Measurements from ENCODE around the gene HDGFL2.
"Not testable (repeated sequence)": the region's sequence is repeated elsewhere in the genome, so short reads cannot be mapped to it uniquely, and the experiment has no call there.

HDGFL2 gene

DNA sequence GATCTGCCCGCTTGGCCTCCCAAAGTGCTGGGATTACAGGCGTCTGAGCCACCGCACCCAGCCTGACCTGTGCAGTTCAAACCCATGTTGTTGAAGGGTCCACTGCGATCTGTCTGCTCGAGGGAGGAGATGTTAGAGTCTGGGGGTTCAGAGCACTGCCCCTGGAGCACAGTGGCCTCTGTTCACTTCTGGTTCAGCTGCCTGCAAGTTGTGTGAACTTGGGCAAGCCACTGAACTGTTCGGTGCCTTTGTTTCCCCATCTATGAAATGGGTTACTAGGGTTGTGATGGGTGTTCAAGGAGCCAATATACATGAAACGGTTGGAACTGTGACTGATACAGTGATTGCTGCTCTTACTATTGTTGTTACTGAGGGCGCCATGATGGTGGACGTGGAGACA, 61.2 kb downstream of the HDGFL2 start:
- H3K4me3 ChIP-seq (ENCODE audit: low read depth, low read length), result no peak overlapping the region
- H3K9ac ChIP-seq (ENCODE audit: low read depth, low read length), result no peak overlapping the region
- peaks cover 19% of the 10 kb centered on the region for H3K27me3 ChIP-seq (ENCODE audit: control insufficient read depth, insufficient read depth, low read length)
- H3K9me3 ChIP-seq (ENCODE audit: control insufficient read depth, insufficient read depth, low read length), result no peaks in the 10 kb centered on the region
- H3K27ac ChIP-seq (ENCODE audit: low read depth, low read length), result no peak overlapping the region
- no peaks in the 10 kb centered on the region for H3K4me1 ChIP-seq (ENCODE audit: control insufficient read depth, insufficient read depth, low read length)
- H3K36me3 ChIP-seq (ENCODE audit: control insufficient read depth, insufficient read depth, low read length), result no peaks in the 10 kb centered on the region

DNA sequence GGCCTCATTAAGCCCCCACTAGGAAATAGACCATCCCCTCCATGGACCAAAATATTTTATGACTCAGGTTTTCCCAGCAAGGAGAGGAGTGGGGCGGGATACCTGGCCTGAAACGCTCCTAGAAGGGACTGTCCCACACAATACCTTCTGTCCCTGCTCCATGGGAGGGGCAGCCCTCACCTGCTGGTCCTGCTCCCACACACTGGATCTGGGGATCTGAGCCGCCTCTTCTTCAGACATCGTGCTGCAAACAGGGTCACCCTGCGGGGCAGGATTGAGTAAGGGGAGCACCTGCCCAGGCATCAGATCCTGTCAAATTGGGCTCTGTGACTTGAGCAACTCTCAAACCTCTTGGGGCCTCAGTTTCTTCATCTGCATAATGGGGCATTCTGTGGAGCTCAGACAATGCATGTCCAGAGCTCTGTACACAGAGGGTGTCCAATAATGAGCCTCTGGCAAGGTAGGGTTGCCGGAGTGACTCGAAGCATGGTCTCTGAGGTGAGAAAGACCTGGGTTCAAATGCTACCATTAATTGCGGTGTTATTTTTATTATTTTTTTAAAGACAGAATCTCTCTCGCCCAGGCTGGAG, 61.8 kb downstream of the HDGFL2 start:
- no peak overlapping the region for H3K4me3 ChIP-seq (ENCODE audit: low read depth, low read length)
- no peaks in the 10 kb centered on the region for H3K36me3 ChIP-seq (ENCODE audit: control insufficient read depth, insufficient read depth, low read length)
- no peak overlapping the region for H3K27ac ChIP-seq (ENCODE audit: low read depth, low read length)
- no peaks in the 10 kb centered on the region for H3K4me1 ChIP-seq (ENCODE audit: control insufficient read depth, insufficient read depth, low read length)
- no peak overlapping the region for H3K9ac ChIP-seq (ENCODE audit: low read depth, low read length)
- H3K27me3 ChIP-seq (ENCODE audit: control insufficient read depth, insufficient read depth, low read length), result peaks cover 19% of the 10 kb centered on the region
- no peaks in the 10 kb centered on the region for H3K9me3 ChIP-seq (ENCODE audit: control insufficient read depth, insufficient read depth, low read length)

DNA sequence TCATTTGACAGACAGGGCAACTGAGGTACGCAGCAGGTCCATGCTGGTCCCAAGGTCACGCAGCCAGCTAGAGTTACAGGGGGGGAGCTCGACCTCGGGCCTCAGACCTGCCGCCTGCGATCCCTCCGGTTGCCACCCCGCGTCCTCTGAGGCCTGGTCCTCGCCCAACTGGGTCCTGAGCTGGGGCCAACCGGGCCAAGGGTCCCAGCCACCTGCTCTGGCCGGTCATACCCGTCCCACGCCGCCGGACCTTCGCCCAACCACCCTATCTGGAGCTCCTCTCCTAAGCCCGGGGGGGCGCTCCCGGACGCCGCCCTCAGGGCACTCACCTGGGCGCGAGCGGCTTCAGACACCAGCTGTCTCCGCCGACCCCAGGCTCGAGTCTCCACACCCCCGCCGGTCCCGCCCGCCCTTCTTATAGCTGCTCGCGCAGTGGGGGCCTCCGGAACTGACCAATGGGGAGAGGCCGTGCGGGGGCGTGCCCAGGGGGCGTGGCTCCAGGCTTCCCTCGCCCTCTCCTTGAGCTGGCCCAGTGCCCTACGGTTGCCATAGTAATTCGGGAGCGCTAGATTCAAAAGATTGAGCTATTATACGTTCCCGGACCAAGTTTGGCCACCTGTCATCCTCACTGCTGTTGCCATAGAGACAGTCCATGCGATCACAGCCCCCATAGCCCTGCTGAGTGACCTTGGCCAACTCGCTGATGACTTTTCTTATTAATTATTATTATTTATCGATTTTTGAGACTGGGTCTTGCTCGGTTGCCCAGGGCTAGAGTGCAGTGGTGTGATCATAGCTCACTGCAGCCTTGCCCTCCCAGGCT, 63.0 kb downstream of the HDGFL2 start, which contains the start of gene PLIN5:
Gene PLIN5 (minus strand): TSS at position 389 of the 823 bp plus-strand sequence. CDS start 1,150 bp downstream, outside the sequence.
- no peak within 1 kb of the TSS; the same call in 1 of the 2 replicates for H3K9ac ChIP-seq (ENCODE audit: low read depth, low read length)

DNA sequence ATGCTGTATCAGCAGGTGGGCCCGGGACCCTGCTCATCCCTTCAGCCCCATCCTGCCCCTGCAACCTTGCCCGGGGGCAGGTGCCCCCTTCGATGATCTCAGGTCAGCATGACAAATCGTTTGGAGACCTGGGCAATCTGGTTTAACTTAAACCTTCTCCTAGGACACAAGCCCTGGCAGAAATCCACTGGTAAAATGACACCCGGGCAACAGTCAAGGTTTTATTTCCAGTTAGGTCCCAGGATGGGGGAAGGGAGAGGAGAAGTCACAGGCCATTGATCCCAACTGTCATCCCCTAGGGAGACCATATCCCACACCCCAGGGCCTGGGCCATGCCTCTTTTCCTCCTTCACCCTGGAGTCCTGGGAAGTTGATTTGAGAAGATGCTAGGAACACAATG, 64.7 kb downstream of the HDGFL2 start:
- Histone ChIP-seq H3K27ac (ENCODE audit: low read depth, low read length) (no peak overlapping the region), H3K4me3 (ENCODE audit: low read depth, low read length) (no peak overlapping the region), H3K27me3 (ENCODE audit: control insufficient read depth, insufficient read depth, low read length) (peaks cover 19% of the 10 kb centered on the region), H3K9me3 (ENCODE audit: control insufficient read depth, insufficient read depth, low read length) (no peaks in the 10 kb centered on the region), H3K36me3 (ENCODE audit: control insufficient read depth, insufficient read depth, low read length) (no peaks in the 10 kb centered on the region), H3K4me1 (ENCODE audit: control insufficient read depth, insufficient read depth, low read length) (0 out of 2 replicates have a peak, but pooled peaks cover 5% of the 10 kb centered on the region), H3K9ac (ENCODE audit: low read depth, low read length) (no peak overlapping the region)

More for the DNA sequence above, 63.0 kb downstream of the HDGFL2 start, which contains the start of gene PLIN5:
- Histone ChIP-seq H3K36me3 (ENCODE audit: control insufficient read depth, insufficient read depth, low read length) (no peaks in the 10 kb centered on the region), H3K4me3 (ENCODE audit: low read depth, low read length) (peak within 1 kb of the TSS; percentile 56), H3K9me3 (ENCODE audit: control insufficient read depth, insufficient read depth, low read length) (no peaks in the 10 kb centered on the region), H3K4me1 (ENCODE audit: control insufficient read depth, insufficient read depth, low read length) (0 out of 2 replicates have a peak, but pooled peaks cover 4% of the 10 kb centered on the region), H3K27ac (ENCODE audit: low read depth, low read length) (no peak within 1 kb of the TSS), H3K27me3 (ENCODE audit: control insufficient read depth, insufficient read depth, low read length) (peaks cover 19% of the 10 kb centered on the region)

DNA sequence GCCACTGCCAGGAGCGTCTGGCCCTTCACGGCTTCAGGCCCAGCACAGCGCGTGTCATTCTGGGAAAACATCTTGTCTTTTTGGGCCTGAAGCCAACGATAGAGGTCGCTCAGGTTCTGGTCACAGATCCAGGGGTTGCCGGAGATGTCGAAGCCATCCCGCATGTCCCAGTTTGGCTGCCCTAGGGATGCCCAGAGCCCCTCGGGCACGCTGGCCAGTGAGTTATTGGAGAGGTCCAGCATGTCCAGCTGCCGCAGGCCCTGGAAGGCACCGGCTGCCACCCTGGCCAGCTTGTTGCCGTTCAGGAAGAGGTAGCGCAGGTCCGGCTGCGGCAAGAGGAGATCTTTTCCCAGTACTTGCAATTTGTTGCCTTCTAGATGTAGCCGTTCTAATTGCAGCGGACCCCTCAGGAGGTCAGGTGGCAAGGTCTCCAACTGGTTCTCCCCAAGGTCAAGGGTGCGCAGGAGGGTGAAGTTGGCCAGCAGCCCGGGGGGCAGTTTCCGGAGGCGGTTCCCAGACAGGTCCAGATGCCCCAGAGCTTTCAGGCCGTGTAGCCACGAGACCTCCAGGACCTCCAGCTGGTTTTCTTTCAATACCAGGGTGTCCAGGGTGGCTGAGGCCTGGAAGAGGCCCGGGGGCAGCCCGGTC, 66.0 kb downstream of the HDGFL2 start:
- no peaks in the 10 kb centered on the region for H3K36me3 ChIP-seq (ENCODE audit: control insufficient read depth, insufficient read depth, low read length)
- no peak overlapping the region for H3K9ac ChIP-seq (ENCODE audit: low read depth, low read length)
- H3K27me3 ChIP-seq (ENCODE audit: control insufficient read depth, insufficient read depth, low read length), result peaks cover 19% of the 10 kb centered on the region
- no peaks in the 10 kb centered on the region for H3K9me3 ChIP-seq (ENCODE audit: control insufficient read depth, insufficient read depth, low read length)
- no peak overlapping the region for H3K4me3 ChIP-seq (ENCODE audit: low read depth, low read length)
- no peak overlapping the region for H3K27ac ChIP-seq (ENCODE audit: low read depth, low read length)
- 0 out of 2 replicates have a peak, but pooled peaks cover 5% of the 10 kb centered on the region for H3K4me1 ChIP-seq (ENCODE audit: control insufficient read depth, insufficient read depth, low read length)

DNA sequence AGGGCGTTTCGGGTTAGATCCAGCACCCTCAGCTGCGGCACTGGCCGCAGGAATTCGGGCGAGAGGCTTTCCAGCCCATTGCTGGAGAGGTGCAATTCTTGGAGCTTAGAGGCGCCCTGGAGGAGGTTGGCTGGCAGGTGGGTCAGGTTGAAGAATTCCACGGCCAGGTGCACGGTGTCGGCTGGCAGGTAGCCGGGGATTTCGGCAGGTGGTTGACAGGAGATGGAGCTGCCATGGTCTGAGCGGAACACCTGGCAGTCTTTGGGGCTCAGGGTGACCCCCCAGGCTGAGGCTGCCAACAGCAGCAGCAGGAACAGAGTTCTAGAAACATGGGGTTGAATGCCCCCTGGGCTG, 66.5 kb downstream of the HDGFL2 start:
- H3K27me3 ChIP-seq (ENCODE audit: control insufficient read depth, insufficient read depth, low read length), result peaks cover 15% of the 10 kb centered on the region
- H3K4me1 ChIP-seq (ENCODE audit: control insufficient read depth, insufficient read depth, low read length), result 0 out of 2 replicates have a peak, but pooled peaks cover 5% of the 10 kb centered on the region
- no peaks in the 10 kb centered on the region for H3K36me3 ChIP-seq (ENCODE audit: control insufficient read depth, insufficient read depth, low read length)
- H3K4me3 ChIP-seq (ENCODE audit: low read depth, low read length), result no peak overlapping the region
- no peaks in the 10 kb centered on the region for H3K9me3 ChIP-seq (ENCODE audit: control insufficient read depth, insufficient read depth, low read length)
- H3K9ac ChIP-seq (ENCODE audit: low read depth, low read length), result no peak overlapping the region
- H3K27ac ChIP-seq (ENCODE audit: low read depth, low read length), result no peak overlapping the region

DNA sequence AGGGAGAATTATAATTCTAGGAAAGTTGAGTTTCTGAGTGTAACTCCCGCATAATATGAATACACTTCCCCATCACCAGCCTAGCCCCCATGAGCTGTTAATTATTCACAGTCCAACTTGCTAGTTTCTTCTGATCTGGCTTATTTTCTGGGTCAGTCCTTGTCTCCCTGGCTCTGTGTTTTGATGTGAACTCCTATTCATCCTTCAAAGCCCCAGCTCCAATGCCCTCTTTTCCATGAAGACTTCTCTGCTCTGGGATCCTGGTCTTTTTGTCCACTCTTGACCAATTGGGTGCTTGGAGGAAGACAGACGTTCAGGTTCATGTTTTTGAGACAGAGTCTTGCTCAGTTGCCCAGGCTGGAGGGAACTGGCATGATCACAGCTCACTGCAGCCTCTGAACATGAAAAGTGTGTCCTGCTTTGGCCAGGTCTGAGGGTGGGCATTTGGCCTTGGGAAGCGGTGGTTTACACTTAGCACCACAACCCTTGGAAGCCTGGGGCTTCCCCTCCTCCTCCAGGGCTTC, 67.1 kb downstream of the HDGFL2 start:
- no peaks in the 10 kb centered on the region for H3K36me3 ChIP-seq (ENCODE audit: control insufficient read depth, insufficient read depth, low read length)
- H3K27ac ChIP-seq (ENCODE audit: low read depth, low read length), result no peak overlapping the region
- H3K27me3 ChIP-seq (ENCODE audit: control insufficient read depth, insufficient read depth, low read length), result peaks cover 10% of the 10 kb centered on the region
- H3K4me3 ChIP-seq (ENCODE audit: low read depth, low read length), result no peak overlapping the region
- H3K9ac ChIP-seq (ENCODE audit: low read depth, low read length), result no peak overlapping the region
- 0 out of 2 replicates have a peak, but pooled peaks cover 5% of the 10 kb centered on the region for H3K4me1 ChIP-seq (ENCODE audit: control insufficient read depth, insufficient read depth, low read length)
- no peaks in the 10 kb centered on the region for H3K9me3 ChIP-seq (ENCODE audit: control insufficient read depth, insufficient read depth, low read length)

DNA sequence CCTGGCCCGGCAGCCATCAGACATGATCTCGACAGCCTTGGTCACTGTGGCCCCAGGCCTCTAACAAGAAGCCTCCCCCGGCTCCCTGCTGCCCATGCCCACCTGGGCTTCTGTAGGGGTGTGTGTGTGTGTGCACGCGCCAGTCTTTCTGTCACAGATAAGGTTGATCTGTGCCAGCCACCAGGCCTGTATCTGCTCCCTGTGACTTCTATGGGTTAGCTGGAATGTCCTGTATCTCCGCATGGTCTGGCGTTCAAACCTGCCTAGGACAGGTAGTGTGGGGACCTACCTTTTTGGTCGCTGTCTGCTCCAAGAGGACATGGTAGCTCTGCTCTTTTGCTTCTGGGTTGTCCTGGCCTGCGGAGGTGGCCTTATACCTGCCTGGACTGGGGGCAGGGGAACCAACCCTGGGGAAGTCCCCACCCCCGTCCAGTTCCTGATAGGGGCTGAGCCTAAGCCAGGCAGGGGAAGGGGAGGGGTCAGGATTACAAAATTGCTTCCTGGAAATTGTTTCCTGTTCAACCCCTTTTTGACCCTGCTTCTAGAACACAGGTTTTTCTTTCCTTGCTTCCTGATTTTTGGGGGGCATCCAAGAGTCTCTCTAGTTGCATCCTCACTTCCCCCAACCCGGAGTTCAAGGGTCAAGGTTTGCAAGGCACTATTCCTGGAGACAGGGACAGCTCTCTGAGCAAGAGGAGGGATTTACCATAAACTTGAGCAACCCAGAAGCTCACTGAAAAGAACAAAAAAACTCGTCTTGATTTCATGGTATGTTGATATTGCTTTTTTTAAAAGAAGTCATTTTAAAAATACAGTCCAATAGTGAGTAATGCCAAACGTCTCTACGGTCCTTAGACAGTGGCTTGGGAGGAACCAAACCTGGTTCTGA, 67.8 kb downstream of the HDGFL2 start, which contains the start of gene LRG1:
Gene LRG1 (minus strand): TSS at position 344 of the 889 bp plus-strand sequence. CDS start 23 bp downstream, at position 321.
- Histone ChIP-seq H3K36me3 (ENCODE audit: control insufficient read depth, insufficient read depth, low read length) (no peaks in the 10 kb centered on the region), H3K27ac (ENCODE audit: low read depth, low read length) (peak within 1 kb of the TSS; percentile 18), H3K27me3 (ENCODE audit: control insufficient read depth, insufficient read depth, low read length) (peaks cover 4% of the 10 kb centered on the region; the same call in 1 of the 2 replicates), H3K9me3 (ENCODE audit: control insufficient read depth, insufficient read depth, low read length) (no peaks in the 10 kb centered on the region), H3K9ac (ENCODE audit: low read depth, low read length) (no peak within 1 kb of the TSS), H3K4me3 (ENCODE audit: low read depth, low read length) (no peak within 1 kb of the TSS), H3K4me1 (ENCODE audit: control insufficient read depth, insufficient read depth, low read length) (0 out of 2 replicates have a peak, but pooled peaks cover 5% of the 10 kb centered on the region)

DNA sequence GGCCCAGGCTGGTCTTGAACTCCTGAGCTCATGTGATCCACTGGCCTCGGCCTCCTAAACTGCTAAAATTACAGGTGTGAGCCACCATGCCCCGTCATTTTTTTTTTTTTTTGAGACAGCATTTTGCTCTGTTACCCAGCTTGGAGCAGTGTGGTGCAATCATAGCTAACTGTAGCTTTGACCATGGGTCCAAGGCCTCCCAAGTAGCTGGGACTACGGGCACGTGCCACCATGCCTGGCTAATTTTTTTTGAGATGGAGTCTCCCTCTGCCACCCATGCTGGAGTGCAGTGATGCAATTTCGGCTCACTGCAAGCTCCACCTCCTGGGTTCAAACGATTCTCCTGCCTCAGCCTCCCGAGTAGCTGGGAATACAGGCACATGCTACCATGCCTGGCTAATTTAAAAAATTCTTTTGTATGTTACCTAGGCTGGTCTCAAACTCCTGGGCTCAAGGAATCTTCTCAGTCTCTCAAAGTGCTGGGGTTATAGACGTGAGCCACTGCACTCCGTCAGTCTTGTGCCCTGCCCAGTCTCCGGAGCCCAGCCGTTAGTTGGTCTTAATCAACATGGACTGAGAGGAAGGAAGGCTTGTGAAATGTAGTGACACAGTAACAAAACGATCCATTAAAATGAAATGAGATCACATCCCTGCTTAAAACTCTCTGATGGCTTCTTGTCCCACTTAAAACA, 69.2 kb downstream of the HDGFL2 start:
- Histone ChIP-seq H3K4me3 (ENCODE audit: low read depth, low read length) (no peak overlapping the region), H3K9ac (ENCODE audit: low read depth, low read length) (no peak overlapping the region), H3K36me3 (ENCODE audit: control insufficient read depth, insufficient read depth, low read length) (no peaks in the 10 kb centered on the region), H3K27ac (ENCODE audit: low read depth, low read length) (no peak overlapping the region), H3K4me1 (ENCODE audit: control insufficient read depth, insufficient read depth, low read length) (0 out of 2 replicates have a peak, but pooled peaks cover 5% of the 10 kb centered on the region), H3K9me3 (ENCODE audit: control insufficient read depth, insufficient read depth, low read length) (no peaks in the 10 kb centered on the region), H3K27me3 (ENCODE audit: control insufficient read depth, insufficient read depth, low read length) (0 out of 2 replicates have a peak, but pooled peaks cover 4% of the 10 kb centered on the region)

DNA sequence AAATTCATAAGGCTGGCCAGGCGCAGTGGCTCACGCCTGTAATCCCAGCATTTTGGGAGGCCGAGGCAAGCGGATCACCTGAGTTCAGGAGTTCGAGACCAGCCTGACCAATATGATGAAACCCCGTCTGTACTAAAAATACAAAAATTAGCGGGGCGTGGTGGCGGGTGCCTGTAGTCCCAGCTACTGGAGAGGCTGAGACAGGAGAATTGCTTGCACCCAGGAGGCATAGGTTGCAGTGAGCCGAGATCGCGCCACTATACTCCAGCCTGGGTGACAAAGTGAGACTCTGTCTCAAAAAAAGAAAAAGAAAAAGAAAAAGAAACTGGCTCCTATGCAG, 69.7 kb downstream of the HDGFL2 start:
- not testable (repeated sequence) for H3K27ac ChIP-seq (ENCODE audit: low read depth, low read length); H3K4me3 ChIP-seq (ENCODE audit: low read depth, low read length); H3K27me3 ChIP-seq (ENCODE audit: control insufficient read depth, insufficient read depth, low read length); H3K9ac ChIP-seq (ENCODE audit: low read depth, low read length); H3K4me1 ChIP-seq (ENCODE audit: control insufficient read depth, insufficient read depth, low read length); H3K36me3 ChIP-seq (ENCODE audit: control insufficient read depth, insufficient read depth, low read length); H3K9me3 ChIP-seq (ENCODE audit: control insufficient read depth, insufficient read depth, low read length)
